Gastroesophageal sphincter (tissue), 4 donors: ENCODE data around the gene MGME1. TPM values are rescaled to one million over a fixed set of nuclear protein-coding genes. Genes with fewer than 3 reads are reported as not detected.

Experiments
- ATAC-seq: fragments of 150-250 bp; one replicate; pipeline ENCODE4 v1.9.1; 2016; ENCODE audit warnings: mild to moderate bottlenecking, moderate library complexity
- H3K27ac ChIP-seq, 4 donors: fragments of 200-600 bp; sonication (generic) in 3 of 4; 1 replicate in 3 of 4; 2 replicates in 1 of 4; pipeline ENCODE4 v1.5.1; 2016 to 2019
- H3K27me3 ChIP-seq: fragments of 200-600 bp; sonication (generic); one replicate; pipeline ENCODE4 v1.5.1; 2019
- H3K36me3 ChIP-seq, 2 donors: fragments of 200-600 bp; sonication (generic); one replicate each; pipeline ENCODE4 v1.5.1; 2019; ENCODE audit warnings: control low read depth in 1 of 2
- H3K4me1 ChIP-seq, 3 donors: fragments of 200-600 bp; sonication (generic); 1 replicate in 2 of 3; 2 replicates in 1 of 3; pipeline ENCODE4 v1.5.1; 2016 to 2019; ENCODE audit warnings: control low read depth in 2 of 3
- H3K4me3 ChIP-seq, 2 donors: fragments of 200-600 bp; sonication (generic); one replicate each; pipeline ENCODE4 v1.5.1; 2019; ENCODE audit warnings: mild to moderate bottlenecking in 1 of 2, moderate library complexity in 1 of 2
- H3K9me3 ChIP-seq, 3 donors: fragments of 200-600 bp; sonication (generic); one replicate each; pipeline ENCODE4 v1.5.1; 2017 to 2019; ENCODE audit warnings: control low read depth in 2 of 3
- CTCF ChIP-seq, 4 experiments: fragments of 200-600 bp in 2 of 4; fragments of 450-650 bp in 2 of 4; sonication (generic) in 1 of 4; IDR thresholded peaks; one replicate each; pipeline ENCODE4 v1.5.1; 2017 to 2019; ENCODE audit warnings: antibody characterized with exemption in 4 of 4, mild to moderate bottlenecking in 2 of 4, moderate library complexity in 2 of 4
- EP300 ChIP-seq: sonication (generic); formaldehyde crosslinking; IDR thresholded peaks from one replicate; pipeline ENCODE4 v1.6.1; 2017; ENCODE audit warnings: antibody characterized with exemption, mild to moderate bottlenecking
- POLR2A ChIP-seq, 2 donors: fragments of 450-650 bp; IDR thresholded peaks; one replicate each; pipeline ENCODE4 v1.6.1; 2017; ENCODE audit warnings: antibody characterized with exemption in 2 of 2, mild to moderate bottlenecking in 2 of 2, moderate library complexity in 1 of 2
- POLR2AphosphoS5 ChIP-seq: sonication (generic); formaldehyde crosslinking; IDR thresholded peaks from one replicate; pipeline ENCODE4 v1.6.1; 2017; ENCODE audit warnings: antibody characterized with exemption
- WGBS, 2 donors: methylation state at CpG; one replicate each; pipeline ENCODE4 v1.1.5; 2018; ENCODE audit warnings: low coverage in 1 of 2; 5-methylcytosine and 5-hydroxymethylcytosine counted together
- total RNA-seq, 4 donors: library from RNA; depleted of rRNA; stranded (reverse); fragments of >200 nt; gene quantifications; one replicate each; pipeline ENCODE4 v1.1.0, GENCODE V29; 2016

The MGME1 gene
- total RNA-seq, 4 donors from 2014 or later = 6.3 to 13.5 (median 9.9) TPM

- peaks cover 0 to 3% (median 0%) of the 10 kb centered on the region in 3 donors for H3K9me3 ChIP-seq
- peaks cover 0 to 11% of the 10 kb centered on the region in 2 donors for H3K36me3 ChIP-seq
- TF ChIP-seq EP300 (no peak), POLR2A (IDR thresholded peaks at IDR 0.05) (no peak), POLR2AphosphoS5 (no peak), CTCF (IDR thresholded peaks at IDR 0.05) (no peak)
- no peak overlapping the region for H3K4me3 ChIP-seq
- ATAC-seq = peak; percentile 11
- H3K27ac ChIP-seq = peak overlapping the region; percentile 41 to 77 (median 68)
- H3K4me1 ChIP-seq = peaks cover 0 to 54% (median 33%) of the 10 kb centered on the region in 3 donors
- no peaks in the 10 kb centered on the region for H3K27me3 ChIP-seq
- 36 to 38% methylated on average over 7 of the region's 8 CpGs for WGBS, 2 donors
Measured at GRCh38 chr20:17936286-17936760, 32.5 kb upstream of the MGME1 start.

- Histone ChIP-seq H3K4me1 (peaks cover 0 to 54% (median 33%) of the 10 kb centered on the region in 3 donors), H3K4me3 (no peak overlapping the region)
- WGBS, 2 donors = 19 to 20% methylated on average over 3 to 17 of the region's 19 CpGs
Measured at GRCh38 chr20:17936761-17937732, 31.8 kb upstream of the MGME1 start.

GRCh38 chr20:17938871-17939619 lies 29.8 kb upstream of the MGME1 start:
- H3K4me1 ChIP-seq = peaks cover 0 to 54% (median 33%) of the 10 kb centered on the region in 3 donors
- peak; percentile 64 for ATAC-seq
- H3K9me3 ChIP-seq = no peaks in the 10 kb centered on the region
- 11 to 26% methylated on average over 3 of the region's 13 CpGs for whole genome bisulfite sequencing, 2 donors
- peak overlapping the region in 2 of 4 donors; percentile 13 to 72 for H3K27ac ChIP-seq
- no peaks in the 10 kb centered on the region for H3K27me3 ChIP-seq
- peaks cover 0 to 38% of the 10 kb centered on the region in 2 donors for H3K36me3 ChIP-seq
- H3K4me3 ChIP-seq = no peak overlapping the region
- TF ChIP-seq POLR2AphosphoS5 (no peak), POLR2A (IDR thresholded peaks at IDR 0.05) (no peak), CTCF (IDR thresholded peaks at IDR 0.05) (peak in 3 of 4 experiments; percentile 83 to 89 (median 88))

More at GRCh38 chr20:17936761-17937732, 31.8 kb upstream of the MGME1 start:
- Histone ChIP-seq H3K27ac (peak overlapping the region; percentile 41 to 77 (median 68)), H3K27me3 (no peaks in the 10 kb centered on the region), H3K36me3 (peaks cover 0 to 18% of the 10 kb centered on the region in 2 donors), H3K9me3 (no peaks in the 10 kb centered on the region)
- peak; percentile 80 for ATAC-seq
- peak; percentile 55 for TF ChIP-seq POLR2AphosphoS5
- no peak for TF ChIP-seq EP300
- TF ChIP-seq POLR2A (IDR thresholded peaks at IDR 0.05) = no peak
- TF ChIP-seq CTCF (IDR thresholded peaks at IDR 0.05) = no peak

DNA sequence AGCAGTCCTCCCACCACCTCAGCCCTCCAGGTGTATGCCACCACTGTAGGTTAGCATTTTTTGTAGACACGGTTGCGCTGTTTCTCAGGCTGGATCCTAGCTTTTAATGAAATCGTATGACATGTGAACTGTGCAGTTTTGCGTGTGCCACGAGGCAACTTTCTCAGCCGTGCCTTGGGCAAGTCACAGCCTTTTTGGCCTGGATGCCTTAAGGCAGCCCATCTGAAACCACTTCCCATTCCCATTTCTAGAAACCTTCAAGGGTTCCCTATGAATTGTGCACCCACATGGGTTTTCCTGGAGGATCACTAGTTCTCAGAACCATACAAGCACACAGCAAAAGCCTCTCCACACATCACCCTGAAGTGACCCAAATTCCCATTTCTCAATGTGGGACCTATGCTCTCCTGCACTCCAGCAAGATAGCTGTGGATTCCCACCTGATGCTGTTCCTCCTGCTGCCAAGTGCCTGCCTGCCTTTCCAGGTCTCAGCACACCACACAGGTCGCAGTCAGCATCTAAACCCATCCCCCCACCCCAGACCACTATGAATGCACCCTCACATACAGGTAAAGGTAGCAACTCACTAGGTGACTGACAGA lies 29.1 kb upstream of the MGME1 start:
- Histone ChIP-seq H3K9me3 (no peaks in the 10 kb centered on the region), H3K4me3 (no peak overlapping the region), H3K4me1 (peaks cover 0 to 54% (median 33%) of the 10 kb centered on the region in 3 donors), H3K27ac (peak overlapping the region in 1 of 4 donors; percentile 72), H3K36me3 (peaks cover 0 to 45% of the 10 kb centered on the region in 2 donors), H3K27me3 (no peaks in the 10 kb centered on the region)
- TF ChIP-seq POLR2A (IDR thresholded peaks at IDR 0.05) (no peak), CTCF (IDR thresholded peaks at IDR 0.05) (no peak), EP300 (no peak), POLR2AphosphoS5 (no peak)
- no peak for ATAC-seq
- WGBS, 2 donors = 68 to 72% methylated on average over 5 to 7 of the region's 7 CpGs
